DMS114 treated with DMSO at 0.1 percent for 48 hours (cell line): ENCODE data around the gene NR2F2.
"Not testable (repeated sequence)": the region's sequence is repeated elsewhere in the genome, so short reads cannot be mapped to it uniquely, and the experiment has no call there.

Source experiments
- DNase-seq: peaks from one replicate; lab custom pipeline; 2025; ENCODE audit not compliant: unreplicated experiment; lab: John Stamatoyannopoulos, UW

The NR2F2 gene

GRCh38 chr15:96365781-96366525 is 35.5 kb downstream of the NR2F2 start:
- no peak for DNase-seq

- no peak for DNase-seq
Observed at GRCh38 chr15:96366526-96366877, 36.0 kb downstream of the NR2F2 start.

GRCh38 chr15:96367311-96368200 is 37.1 kb downstream of the NR2F2 start:
- no peak for DNase-seq

- DNase-seq, result no peak
Observed at GRCh38 chr15:96369351-96369750, 38.9 kb downstream of the NR2F2 start.

GRCh38 chr15:96369825-96370621 is 39.5 kb downstream of the NR2F2 start:
- no peak for DNase-seq

- no peak for DNase-seq
Observed at GRCh38 chr15:96372554-96372953, 42.1 kb downstream of the NR2F2 start.

GRCh38 chr15:96374499-96374898 is 44.0 kb downstream of the NR2F2 start:
- DNase-seq, result no peak

GRCh38 chr15:96379592-96379991 is 49.1 kb downstream of the NR2F2 start:
- DNase-seq, result not testable (repeated sequence)

- no peak for DNase-seq
Observed at GRCh38 chr15:96381463-96381862, 51.0 kb downstream of the NR2F2 start.

GRCh38 chr15:96385195-96385594 is 54.7 kb downstream of the NR2F2 start:
- no peak for DNase-seq

GRCh38 chr15:96388673-96389072 is 58.2 kb downstream of the NR2F2 start:
- no peak for DNase-seq
